GM18517 (cell line): ENCODE measurements around the gene KNCN.

ENCODE experiments used
- ATAC-seq: cut with Tn5 transposase; IDR thresholded peaks from one replicate; pipeline ENCODE4 v1.9.1; 2021; ENCODE audit warnings: mild to moderate bottlenecking, moderate library complexity; ENCODE audit not compliant: unreplicated experiment

The KNCN gene

GRCh38 chr1:46551597-46552095, at the start of gene KNCN:
KNCN (minus strand) TSS chr1:46551647; CDS start chr1:46551215, 432 bp downstream.
- ATAC-seq: no peak

- ATAC-seq: no peak
Measured at GRCh38 chr1:46599059-46599970, 47.9 kb upstream of the KNCN start.

GRCh38 chr1:46596846-46597245, 45.4 kb upstream of the KNCN start:
- no peak for ATAC-seq

GRCh38 chr1:46596036-46596435, 44.6 kb upstream of the KNCN start:
- no peak for ATAC-seq

- ATAC-seq: no peak
Measured at GRCh38 chr1:46595127-46595526, 43.7 kb upstream of the KNCN start.

GRCh38 chr1:46594063-46594462, 42.6 kb upstream of the KNCN start:
- no peak for ATAC-seq

- ATAC-seq: no peak
Measured at GRCh38 chr1:46592823-46593222, 41.4 kb upstream of the KNCN start.

GRCh38 chr1:46589529-46589928, 38.1 kb upstream of the KNCN start:
- ATAC-seq: no peak

GRCh38 chr1:46587069-46587468, 35.6 kb upstream of the KNCN start:
- ATAC-seq: no peak

- no peak for ATAC-seq
Measured at GRCh38 chr1:46585312-46585938, 34.0 kb upstream of the KNCN start.

GRCh38 chr1:46583494-46583893, 32.0 kb upstream of the KNCN start:
- ATAC-seq: no peak

GRCh38 chr1:46582972-46583371, 31.5 kb upstream of the KNCN start:
- no peak for ATAC-seq

GRCh38 chr1:46581681-46582455, 30.4 kb upstream of the KNCN start:
- ATAC-seq: no peak

- ATAC-seq: no peak
Measured at GRCh38 chr1:46580140-46580903, 28.9 kb upstream of the KNCN start.

- no peak for ATAC-seq
Measured at GRCh38 chr1:46577671-46578070, 26.2 kb upstream of the KNCN start.

- no peak for ATAC-seq
Measured at GRCh38 chr1:46576596-46576995, 25.1 kb upstream of the KNCN start.

- no peak for ATAC-seq
Measured at GRCh38 chr1:46575778-46576177, 24.3 kb upstream of the KNCN start.

- no peak for ATAC-seq
Measured at GRCh38 chr1:46575300-46575699, 23.9 kb upstream of the KNCN start.

GRCh38 chr1:46571691-46572225, 20.3 kb upstream of the KNCN start:
- ATAC-seq: no peak
